H9 (cell line): ENCODE measurements around the gene TPRN. TPM values are rescaled to one million over a fixed set of nuclear protein-coding genes. Genes with fewer than 3 reads are reported as not detected.

Source experiments
- DNase-seq: peaks from one replicate; pipeline ENCODE4 v3.0.0-alpha.2; 2017
- H2AFZ ChIP-seq: one replicate; pipeline ENCODE4 v1.6.1; 2013; ENCODE audit warnings: mild to moderate bottlenecking, low read length, control low read depth, moderate library complexity
- H2AK5ac ChIP-seq: 2 replicates; pipeline ENCODE4 v1.6.1; 2013; ENCODE audit warnings: low read length, control low read depth, mixed read lengths; ENCODE audit not compliant: insufficient read length
- H2BK120ac ChIP-seq: one replicate; pipeline ENCODE4 v1.6.1; 2013; ENCODE audit warnings: low read depth, mild to moderate bottlenecking, low read length, control low read depth, inconsistent platforms; ENCODE audit not compliant: poor library complexity, severe bottlenecking
- H2BK12ac ChIP-seq: 2 replicates; pipeline ENCODE4 v1.6.1; 2013; ENCODE audit warnings: low read length, control low read depth, mixed read lengths, low read depth; ENCODE audit not compliant: insufficient read length
- H2BK15ac ChIP-seq: 2 replicates; pipeline ENCODE4 v1.6.1; 2013; ENCODE audit warnings: low read depth, low read length, control low read depth
- H2BK20ac ChIP-seq: one replicate; pipeline ENCODE4 v1.6.1; 2013; ENCODE audit warnings: low read depth, mild to moderate bottlenecking, low read length, control low read depth, inconsistent platforms; ENCODE audit not compliant: poor library complexity, severe bottlenecking
- H2BK5ac ChIP-seq: 2 replicates; pipeline ENCODE4 v1.6.1; 2013; ENCODE audit warnings: low read length, control low read depth, mixed read lengths; ENCODE audit not compliant: insufficient read length
- H3K14ac ChIP-seq: 2 replicates; pipeline ENCODE4 v1.6.1; 2013; ENCODE audit warnings: low read length, control low read depth; ENCODE audit not compliant: insufficient read depth
- H3K18ac ChIP-seq: 2 replicates; pipeline ENCODE4 v1.6.1; 2013; ENCODE audit warnings: low read depth, mild to moderate bottlenecking, mixed read lengths, low read length, control low read depth; ENCODE audit not compliant: insufficient read length
- H3K23ac ChIP-seq: 2 replicates; pipeline ENCODE4 v1.6.1; 2013; ENCODE audit warnings: low read length, control low read depth, mixed read lengths, low read depth; ENCODE audit not compliant: insufficient read length
- H3K23me2 ChIP-seq: 2 replicates; pipeline ENCODE4 v1.6.1; 2013; ENCODE audit warnings: low read depth, mild to moderate bottlenecking, mixed read lengths, low read length, control low read depth; ENCODE audit not compliant: insufficient read length, poor library complexity, severe bottlenecking
- H3K27ac ChIP-seq: 2 replicates; pipeline ENCODE4 v1.5.1; 2013; ENCODE audit warnings: low read length, control low read depth, mixed read lengths, low read depth; ENCODE audit not compliant: insufficient read length
- H3K27me3 ChIP-seq: 2 replicates; pipeline ENCODE4 v1.6.1; 2013; ENCODE audit warnings: low read length, control low read depth, inconsistent platforms; ENCODE audit not compliant: insufficient read depth
- H3K4ac ChIP-seq: 2 replicates; pipeline ENCODE4 v1.6.1; 2013; ENCODE audit warnings: low read depth, mild to moderate bottlenecking, control low read depth, inconsistent platforms, low read length, moderate library complexity
- H3K4me1 ChIP-seq: 2 replicates; pipeline ENCODE4 v1.6.1; 2013; ENCODE audit warnings: low read length, control low read depth, inconsistent platforms; ENCODE audit not compliant: insufficient read depth
- H3K4me2 ChIP-seq: 2 replicates; pipeline ENCODE4 v1.6.1; 2013; ENCODE audit warnings: low read length, control low read depth, mixed read lengths; ENCODE audit not compliant: insufficient read length, insufficient read depth
- H3K56ac ChIP-seq: 2 replicates; pipeline ENCODE4 v1.6.1; 2013; ENCODE audit warnings: low read depth, mild to moderate bottlenecking, mixed read lengths, low read length, control low read depth; ENCODE audit not compliant: insufficient read length
- H3K79me1 ChIP-seq: 2 replicates; pipeline ENCODE4 v1.6.1; 2013; ENCODE audit warnings: low read depth, mild to moderate bottlenecking, moderate library complexity, low read length, control low read depth, inconsistent platforms; ENCODE audit not compliant: insufficient read depth, poor library complexity, severe bottlenecking
- H3K79me2 ChIP-seq: 2 replicates; pipeline ENCODE4 v1.6.1; 2013; ENCODE audit warnings: low read length, control low read depth, inconsistent platforms; ENCODE audit not compliant: insufficient read depth
- H3K9ac ChIP-seq: 2 replicates; pipeline ENCODE4 v1.6.1; 2013; ENCODE audit warnings: low read length, control low read depth, mixed read lengths; ENCODE audit not compliant: insufficient read length; ENCODE audit errors: extremely low read depth
- H3K9me3 ChIP-seq: one replicate; pipeline ENCODE4 v1.6.1; 2013; ENCODE audit warnings: low read depth, low read length, inconsistent platforms; ENCODE audit not compliant: control insufficient read depth
- H3T11ph ChIP-seq: one replicate; pipeline ENCODE4 v1.6.1; 2013; ENCODE audit warnings: mild to moderate bottlenecking, low read length, control low read depth, inconsistent platforms
- H4K20me1 ChIP-seq: one replicate; pipeline ENCODE4 v1.6.1; 2013; ENCODE audit not compliant: control insufficient read depth, insufficient read length, insufficient read depth
- H4K5ac ChIP-seq: 2 replicates; pipeline ENCODE4 v1.6.1; 2013; ENCODE audit warnings: low read depth, mild to moderate bottlenecking, mixed read lengths, low read length, control low read depth; ENCODE audit not compliant: insufficient read length
- H4K8ac ChIP-seq: replicated peaks from 2 replicates; pipeline ENCODE4 v1.6.1; 2013; ENCODE audit warnings: low read length, control low read depth, mixed read lengths, low read depth; ENCODE audit not compliant: insufficient read length
- H4K91ac ChIP-seq: 2 replicates; pipeline ENCODE4 v1.6.1; 2013; ENCODE audit warnings: low read depth, mild to moderate bottlenecking, moderate library complexity, mixed read lengths, low read length, control low read depth; ENCODE audit not compliant: insufficient read length
- H3K27ac Mint-ChIP-seq, 3 experiments: 2 replicates in 2 of 3; 3 replicates in 1 of 3; pipeline ENCODE4 v1.8.0; 2020 to 2021; ENCODE audit warnings: mixed read lengths in 3 of 3, mild to moderate bottlenecking in 1 of 3, moderate library complexity in 1 of 3
- H3K27me3 Mint-ChIP-seq: 2 replicates; pipeline ENCODE4 v1.8.0; 2021; ENCODE audit warnings: low read depth, mild to moderate bottlenecking, moderate library complexity, mixed read lengths
- H3K36me3 Mint-ChIP-seq, 3 experiments: 2 replicates in 2 of 3; 3 replicates in 1 of 3; pipeline ENCODE4 v1.8.0; 2020 to 2021; ENCODE audit warnings: low read depth in 3 of 3, mixed read lengths in 3 of 3; ENCODE audit not compliant: insufficient read depth in 1 of 3
- H3K4me1 Mint-ChIP-seq, 2 experiments: 2 replicates each; pipeline ENCODE4 v1.8.0; 2020; ENCODE audit warnings: mixed read lengths in 2 of 2
- H3K4me3 Mint-ChIP-seq, 2 experiments: 2 replicates in 1 of 2; 3 replicates in 1 of 2; pipeline ENCODE4 v1.8.0; 2020 to 2021; ENCODE audit warnings: mild to moderate bottlenecking in 2 of 2, mixed read lengths in 2 of 2, moderate library complexity in 1 of 2
- H3K9me3 Mint-ChIP-seq, 2 experiments: 2 replicates in 1 of 2; 3 replicates in 1 of 2; pipeline ENCODE4 v1.8.0; 2020; ENCODE audit warnings: mild to moderate bottlenecking in 2 of 2, mixed read lengths in 2 of 2, moderate library complexity in 1 of 2
- WGBS: extraction: QIAGEN DNeasy Blood & Tissue Kit; methylation state at CpG from one replicate; pipeline ENCODE4 v1.1.7; 2013; ENCODE audit warnings: missing lambda C conversion rate, low lambda C conversion rate, mixed read lengths; ENCODE audit not compliant: insufficient read length; ENCODE audit errors: extremely low coverage; 5-methylcytosine and 5-hydroxymethylcytosine counted together
- total RNA-seq: library from RNA; stranded (reverse); gene quantifications from 2 replicates; pipeline ENCODE4 v1.2.1, GENCODE V29; 2021
- TF ChIP-seq, protein P1 (sequence below): fragments of 200-600 bp; sonication (generic); conservative IDR thresholded peaks from 3 replicates; pipeline ENCODE4 v1.8.0; 2021; ENCODE audit warnings: antibody characterized with exemption, mild to moderate bottlenecking

TPRN gene
- total RNA-seq, 1 experiment from 2014 or later, result 30.7 TPM

DNA sequence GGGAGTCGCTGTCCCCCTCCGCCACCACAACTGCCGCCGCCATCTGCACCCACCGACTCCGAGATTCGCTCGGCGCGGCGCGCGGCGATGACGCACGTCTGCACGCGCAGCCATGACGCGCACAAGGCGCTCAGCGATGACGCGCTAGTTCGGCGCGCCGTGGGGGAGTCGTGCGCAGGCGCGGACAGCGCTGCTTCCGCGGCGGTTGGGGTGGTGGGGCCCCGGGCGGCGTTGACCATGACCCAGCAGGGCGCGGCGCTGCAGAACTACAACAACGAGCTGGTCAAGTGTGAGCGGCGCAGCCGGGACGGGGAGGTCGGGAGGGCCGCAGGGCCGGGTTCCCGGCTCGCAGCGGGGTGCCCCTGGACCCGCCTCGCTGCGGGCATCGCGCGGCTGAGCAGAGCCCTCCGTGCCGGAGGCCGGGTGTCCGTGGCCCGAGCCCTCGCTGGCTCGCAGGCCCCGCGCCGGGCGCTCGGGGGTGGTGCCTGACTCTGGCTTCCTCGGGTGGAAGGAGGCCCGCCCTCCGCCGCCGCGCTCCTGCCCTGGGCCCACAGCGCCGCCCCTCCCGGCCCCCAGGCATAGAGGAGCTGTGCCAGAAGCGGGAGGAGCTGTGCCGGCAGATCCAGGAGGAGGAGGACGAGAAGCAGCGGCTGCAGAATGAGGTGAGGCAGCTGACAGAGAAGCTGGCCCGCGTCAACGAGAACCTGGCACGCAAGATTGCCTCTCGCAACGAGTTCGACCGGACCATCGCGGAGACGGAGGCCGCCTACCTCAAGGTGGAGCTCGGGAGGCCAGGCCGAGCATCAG, 11.8 kb downstream of the TPRN start, which contains the start of the genes ANAPC2 and SSNA1:
TSS of gene ANAPC2 (minus strand) at position 71 of the 807 bp plus-strand sequence. CDS start at position 43, 28 bp downstream.
TSS of gene SSNA1 (plus strand) at position 187 of the 807 bp plus-strand sequence. CDS start at position 238, 51 bp downstream.
- Histone ChIP-seq H4K5ac (no peak within 1 kb of the TSS), H3K27ac (no peak within 1 kb of the TSS), H3K56ac (no peak within 1 kb of the TSS), H3K4ac (no peak within 1 kb of the TSS), H4K8ac (no peak within 1 kb of the TSS), H3T11ph (no peak within 1 kb of the TSS), H3K14ac (no peak within 1 kb of the TSS; the same call in 1 of the 2 replicates), H3K4me2 (peak within 1 kb of the TSS; percentile 82), H3K18ac (peak within 1 kb of the TSS; percentile 37), H3K79me2 (peaks cover 10% of the 10 kb centered on the region; the same call in 1 of the 2 replicates), H3K9ac (peak within 1 kb of the TSS; percentile 41), H4K91ac (no peak within 1 kb of the TSS), H2BK12ac (no peak within 1 kb of the TSS), H2AFZ (no peak within 1 kb of the TSS), H2BK120ac (no peak within 1 kb of the TSS), H2BK5ac (no peak within 1 kb of the TSS), H3K23me2 (peaks cover 13% of the 10 kb centered on the region), H3K23ac (no peak within 1 kb of the TSS), H3K27me3 (no peaks in the 10 kb centered on the region), H3K4me1 (peaks cover 5% of the 10 kb centered on the region; the same call in 1 of the 2 replicates), H2BK15ac (no peak within 1 kb of the TSS; the same call in 1 of the 2 replicates), H4K20me1 (peaks cover under 1% of the 10 kb centered on the region), H3K79me1 (peaks cover 6% of the 10 kb centered on the region), H3K9me3 (no peaks in the 10 kb centered on the region), H2AK5ac (no peak within 1 kb of the TSS), H2BK20ac (no peak within 1 kb of the TSS)
- peaks cover 7 to 50% (median 37%) of the 10 kb centered on the region in 3 experiments; a peak in 6 of 7 replicates for H3K36me3 Mint-ChIP-seq
- no peaks in the 10 kb centered on the region for H3K9me3 Mint-ChIP-seq
- peak; percentile 91 for DNase-seq
- H3K4me1 Mint-ChIP-seq, result peaks cover 17 to 22% of the 10 kb centered on the region in 2 experiments
- no peaks in the 10 kb centered on the region for H3K27me3 Mint-ChIP-seq
- peak within 1 kb of the TSS; percentile 47 to 97 (median 96); a peak in 6 of 7 replicates for H3K27ac Mint-ChIP-seq
- H3K4me3 Mint-ChIP-seq, result peak within 1 kb of the TSS; percentile 94 to 97
- TF ChIP-seq, protein P1, sequence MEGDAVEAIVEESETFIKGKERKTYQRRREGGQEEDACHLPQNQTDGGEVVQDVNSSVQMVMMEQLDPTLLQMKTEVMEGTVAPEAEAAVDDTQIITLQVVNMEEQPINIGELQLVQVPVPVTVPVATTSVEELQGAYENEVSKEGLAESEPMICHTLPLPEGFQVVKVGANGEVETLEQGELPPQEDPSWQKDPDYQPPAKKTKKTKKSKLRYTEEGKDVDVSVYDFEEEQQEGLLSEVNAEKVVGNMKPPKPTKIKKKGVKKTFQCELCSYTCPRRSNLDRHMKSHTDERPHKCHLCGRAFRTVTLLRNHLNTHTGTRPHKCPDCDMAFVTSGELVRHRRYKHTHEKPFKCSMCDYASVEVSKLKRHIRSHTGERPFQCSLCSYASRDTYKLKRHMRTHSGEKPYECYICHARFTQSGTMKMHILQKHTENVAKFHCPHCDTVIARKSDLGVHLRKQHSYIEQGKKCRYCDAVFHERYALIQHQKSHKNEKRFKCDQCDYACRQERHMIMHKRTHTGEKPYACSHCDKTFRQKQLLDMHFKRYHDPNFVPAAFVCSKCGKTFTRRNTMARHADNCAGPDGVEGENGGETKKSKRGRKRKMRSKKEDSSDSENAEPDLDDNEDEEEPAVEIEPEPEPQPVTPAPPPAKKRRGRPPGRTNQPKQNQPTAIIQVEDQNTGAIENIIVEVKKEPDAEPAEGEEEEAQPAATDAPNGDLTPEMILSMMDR, result peak; percentile 48
- no CpG with 5 or more reads among the region's 98 CpGs for WGBS
